IMR-90 (cell line): ENCODE data around the gene NTNG2. TPM values are rescaled to one million over a fixed set of nuclear protein-coding genes. Genes with fewer than 3 reads are reported as not detected.

Experiments
- ATAC-seq: fragments of 200-7000 bp; cut with Tn5 transposase; 2 replicates; pipeline ENCODE4 v1.9.1; 2020; ENCODE audit warnings: low read depth, mild to moderate bottlenecking, moderate library complexity
- BruUV-seq: library from RNA; stranded (reverse); fragments of 400-500 nt; replicated peaks from 2 replicates; lab custom pipeline; 2021; lab: Mats Ljungman, UMichigan
- CTCF ChIA-PET: fragments of 300-600 bp; formaldehyde crosslinking; extraction: SDS; loops from one replicate; lab custom pipeline; 2021; ENCODE audit warnings: antibody characterized with exemption; lab: Yijun Ruan, JAX
- POLR2A ChIA-PET: fragments of 300-600 bp; sonication (Branson Sonifier 250); formaldehyde crosslinking; loops from one replicate; lab custom pipeline; 2022; ENCODE audit warnings: antibody characterized with exemption; ENCODE audit not compliant: unreplicated experiment; lab: Charles Lee
- DNase-seq: peaks from one replicate; pipeline ENCODE4 v3.0.0; 2013
- H2AFZ ChIP-seq: replicated peaks from 2 replicates; pipeline ENCODE3; 2013; ENCODE audit warnings: low read length, mild to moderate bottlenecking; ENCODE audit not compliant: poor library complexity
- H2AK5ac ChIP-seq: 2 replicates; pipeline ENCODE4 v1.6.1; 2013; ENCODE audit warnings: low read depth, low read length, inconsistent platforms
- H2AK9ac ChIP-seq: replicated peaks from 2 replicates; pipeline ENCODE3; 2013; ENCODE audit warnings: mild to moderate bottlenecking, low read depth, low read length, moderate library complexity; ENCODE audit not compliant: poor library complexity
- H2BK120ac ChIP-seq: 2 replicates; pipeline ENCODE4 v1.6.1; 2013; ENCODE audit warnings: low read depth, low read length, inconsistent platforms
- H2BK15ac ChIP-seq: 3 replicates; pipeline ENCODE4 v1.6.1; 2013; ENCODE audit warnings: low read depth, low read length, inconsistent platforms
- H2BK20ac ChIP-seq: 2 replicates; pipeline ENCODE4 v1.6.1; 2013; ENCODE audit warnings: low read depth, mild to moderate bottlenecking, inconsistent platforms, low read length, moderate library complexity
- H2BK5ac ChIP-seq: 2 replicates; pipeline ENCODE4 v1.6.1; 2013; ENCODE audit warnings: mild to moderate bottlenecking, low read depth, low read length, inconsistent platforms; ENCODE audit not compliant: poor library complexity, severe bottlenecking
- H3K14ac ChIP-seq: replicated peaks from 2 replicates; pipeline ENCODE4 v1.6.1; 2013; ENCODE audit warnings: low read depth, low read length, inconsistent platforms
- H3K18ac ChIP-seq: 2 replicates; pipeline ENCODE4 v1.6.1; 2013; ENCODE audit warnings: low read depth, low read length, control low read depth
- H3K23ac ChIP-seq: 2 replicates; pipeline ENCODE4 v1.6.1; 2013; ENCODE audit warnings: low read depth, low read length, inconsistent platforms
- H3K27ac ChIP-seq: 2 replicates; pipeline ENCODE4 v1.5.1; 2013; ENCODE audit warnings: mild to moderate bottlenecking, control low read depth, low read length; ENCODE audit not compliant: insufficient read depth
- H3K27me3 ChIP-seq: 2 replicates; pipeline ENCODE4 v1.6.1; 2013; ENCODE audit warnings: low read length; ENCODE audit not compliant: control insufficient read depth, insufficient read depth
- H3K36me3 ChIP-seq: 2 replicates; pipeline ENCODE4 v1.6.1; 2013; ENCODE audit warnings: low read length, mixed read lengths; ENCODE audit not compliant: control insufficient read depth, insufficient read depth
- H3K4ac ChIP-seq: 2 replicates; pipeline ENCODE4 v1.6.1; 2013; ENCODE audit warnings: low read depth, low read length, inconsistent platforms
- H3K4me1 ChIP-seq: 2 replicates; pipeline ENCODE4 v1.6.1; 2013; ENCODE audit warnings: low read length, mixed read lengths; ENCODE audit not compliant: control insufficient read depth, insufficient read depth
- H3K4me2 ChIP-seq: 2 replicates; pipeline ENCODE4 v1.6.1; 2013; ENCODE audit warnings: low read depth, mild to moderate bottlenecking, control low read depth, low read length, moderate library complexity
- H3K4me3 ChIP-seq: 2 replicates; pipeline ENCODE4 v1.5.1; 2013; ENCODE audit warnings: low read depth, mild to moderate bottlenecking, control low read depth, low read length, moderate library complexity; ENCODE audit not compliant: insufficient read depth
- H3K56ac ChIP-seq: 2 replicates; pipeline ENCODE4 v1.6.1; 2013; ENCODE audit warnings: low read length, inconsistent platforms; ENCODE audit not compliant: insufficient read depth; ENCODE audit errors: extremely low read depth
- H3K79me1 ChIP-seq, 2 experiments: 2 replicates each; pipeline ENCODE4 v1.6.1; 2013; ENCODE audit warnings: low read length in 2 of 2, inconsistent platforms in 1 of 2, low read depth in 1 of 2
- H3K9ac ChIP-seq: 2 replicates; pipeline ENCODE4 v1.6.1; 2013; ENCODE audit warnings: low read depth, low read length, control low read depth
- H3K9me1 ChIP-seq: 2 replicates; pipeline ENCODE4 v1.6.1; 2013; ENCODE audit warnings: low read length, inconsistent platforms; ENCODE audit not compliant: insufficient read depth
- H3K9me3 ChIP-seq: 2 replicates; pipeline ENCODE4 v1.6.1; 2013; ENCODE audit warnings: low read length; ENCODE audit not compliant: control insufficient read depth, insufficient read depth
- H4K20me1 ChIP-seq: 2 replicates; pipeline ENCODE4 v1.6.1; 2013; ENCODE audit warnings: low read length, inconsistent platforms; ENCODE audit not compliant: insufficient read depth
- H4K5ac ChIP-seq: 2 replicates; pipeline ENCODE4 v1.6.1; 2013; ENCODE audit warnings: mild to moderate bottlenecking, low read depth, low read length, control low read depth
- H4K8ac ChIP-seq, 2 experiments: 2 replicates each; pipeline ENCODE4 v1.6.1; 2013; ENCODE audit warnings: low read depth in 2 of 2, low read length in 2 of 2, control low read depth in 1 of 2, inconsistent platforms in 1 of 2
- H4K91ac ChIP-seq: 2 replicates; pipeline ENCODE4 v1.6.1; 2013; ENCODE audit warnings: low read depth, low read length, inconsistent platforms; ENCODE audit not compliant: insufficient read depth
- BHLHE40 ChIP-seq: fragments of 150-350 bp; IDR thresholded peaks from 2 replicates; pipeline ENCODE4 v1.6.1; 2016; ENCODE audit warnings: mild to moderate bottlenecking, low read depth, low read length
- CEBPB ChIP-seq: IDR thresholded peaks from 2 replicates; pipeline ENCODE4 v1.6.1; 2012; ENCODE audit warnings: low read depth, low read length, improper control_type of control experiment
- CHD1 ChIP-seq: IDR thresholded peaks from 2 replicates; pipeline ENCODE4 v1.6.1; 2012; ENCODE audit warnings: low read depth, low read length, improper control_type of control experiment
- CTCF ChIP-seq: conservative IDR thresholded peaks from 2 replicates; pipeline ENCODE4 v1.5.1; 2012; ENCODE audit warnings: mild to moderate bottlenecking, low read depth, low read length, improper control_type of control experiment
- ELK1 ChIP-seq: fragments of 150-350 bp; IDR thresholded peaks from 2 replicates; pipeline ENCODE4 v1.6.1; 2016; ENCODE audit warnings: low read depth, mild to moderate bottlenecking, low read length, moderate library complexity, borderline replicate concordance
- FOS ChIP-seq: fragments of 150-350 bp; IDR thresholded peaks from 2 replicates; pipeline ENCODE4 v1.6.1; 2016; ENCODE audit warnings: low read depth, low read length
- MAFK ChIP-seq: IDR thresholded peaks from 2 replicates; pipeline ENCODE4 v1.6.1; 2012; ENCODE audit warnings: low read depth, low read length, improper control_type of control experiment
- MAZ ChIP-seq: IDR thresholded peaks from 2 replicates; pipeline ENCODE4 v1.6.1; 2012; ENCODE audit warnings: low read depth, mild to moderate bottlenecking, low read length, improper control_type of control experiment, moderate library complexity, borderline replicate concordance
- MXI1 ChIP-seq: IDR thresholded peaks from 2 replicates; pipeline ENCODE4 v1.6.1; 2012; ENCODE audit warnings: low read depth, mild to moderate bottlenecking, low read length, moderate library complexity, borderline replicate concordance
- NFE2L2 ChIP-seq: fragments of 150-350 bp; IDR thresholded peaks from 2 replicates; pipeline ENCODE4 v1.6.1; 2016; ENCODE audit warnings: low read depth, mild to moderate bottlenecking, low read length
- POLR2A ChIP-seq: IDR thresholded peaks from 2 replicates; pipeline ENCODE4 v1.6.1; 2012; ENCODE audit warnings: mild to moderate bottlenecking, low read depth, low read length
- RAD21 ChIP-seq: IDR thresholded peaks from 2 replicates; pipeline ENCODE4 v1.6.1; 2012; ENCODE audit warnings: low read length, improper control_type of control experiment
- RCOR1 ChIP-seq: IDR thresholded peaks from 2 replicates; pipeline ENCODE4 v1.6.1; 2012; ENCODE audit warnings: mild to moderate bottlenecking, low read length, improper control_type of control experiment; ENCODE audit not compliant: insufficient replicate concordance
- RFX5 ChIP-seq: IDR thresholded peaks from 2 replicates; pipeline ENCODE4 v1.8.0; 2012; ENCODE audit warnings: low read depth, mild to moderate bottlenecking, low read length, moderate library complexity
- SMC3 ChIP-seq: fragments of 150-350 bp; IDR thresholded peaks from 2 replicates; pipeline ENCODE4 v1.6.1; 2016; ENCODE audit warnings: low read depth, mild to moderate bottlenecking, antibody characterized with exemption, low read length, moderate library complexity
- USF2 ChIP-seq: fragments of 150-350 bp; IDR thresholded peaks from 2 replicates; pipeline ENCODE4 v1.6.1; 2017; ENCODE audit warnings: mild to moderate bottlenecking, antibody characterized with exemption, low read length, low read depth
- WGBS, 2 experiments: methylation state at CpG; one replicate each; pipeline versions ENCODE4 v1.1.5 to v1.1.7; 2013; ENCODE audit warnings: missing lambda C conversion rate in 2 of 2; ENCODE audit not compliant: insufficient read length in 1 of 2; ENCODE audit errors: extremely low coverage in 2 of 2; 5-methylcytosine and 5-hydroxymethylcytosine counted together
- dilution Hi-C: fragments of 300-500 bp; cut with HindIII; formaldehyde crosslinking; loops from one replicate; pipeline ENCODE4 v1.14.3; 2018; ENCODE audit warnings: low sequenced_read_pairs; ENCODE audit not compliant: unreplicated experiment
- in situ Hi-C: fragments of 300-500 bp; cut with MboI; formaldehyde crosslinking; loops from 3 replicates; pipeline ENCODE4 v1.14.3; 2019; ENCODE audit warnings: low sequenced_read_pairs, inconsistent platforms, mixed read lengths
- intact Hi-C: fragments of 100-400 bp; cut with micrococcal nuclease; formaldehyde crosslinking; loops from 2 replicates; pipeline ENCODE4 v1.10.0; 2022
- polyA plus RNA-seq, 3 experiments: library from polyadenylated mRNA; depleted of rRNA; stranded (reverse); fragments of >200 nt; gene quantifications; 2 replicates each; pipeline ENCODE4 v1.2.3, GENCODE V29; 2012; ENCODE audit warnings: low replicate concordance in 1 of 3
- total RNA-seq: library from RNA; depleted of rRNA; stranded (reverse); fragments of >200 nt; gene quantifications from 2 replicates; pipeline ENCODE4 v1.2.3, GENCODE V29; 2012

Gene NTNG2
- total and polyA plus RNA-seq, 2 of the 4 experiments (the other 2 are of a cell fraction) = 0.54 to 0.84 TPM

- in situ Hi-C loops (no loop called here), intact Hi-C loops (loop anchor here (2.0 kb wide), 1 partner anchor 19 kb away; no protein-coding TSS in a partner anchor), dilution Hi-C loops (no loop called here)
- H2BK120ac ChIP-seq = no peak overlapping the region
- H3K9me1 ChIP-seq = no peaks in the 10 kb centered on the region
- H4K8ac ChIP-seq = no peak overlapping the region
- DNase-seq (no peak), ATAC-seq (no peak)
- H4K91ac ChIP-seq = no peak overlapping the region
- WGBS, 2 experiments = 89% methylated on average over 3 of the region's 8 CpGs; no CpG with 5 or more reads in 1 of the 2 experiments
- no peak overlapping the region for H3K18ac ChIP-seq
- no peaks in the 10 kb centered on the region for H3K36me3 ChIP-seq
- no peaks in the 10 kb centered on the region for H3K79me1 ChIP-seq
- H2AFZ ChIP-seq = no peak overlapping the region
- no peaks in the 10 kb centered on the region for H3K9me3 ChIP-seq
- H3K9ac ChIP-seq = no peak overlapping the region
- no peaks in the 10 kb centered on the region for H4K20me1 ChIP-seq
- H3K4ac ChIP-seq = no peak overlapping the region
- no peaks in the 10 kb centered on the region for H3K4me1 ChIP-seq
- no peak overlapping the region for H2BK15ac ChIP-seq
- H2BK5ac ChIP-seq = no peak overlapping the region
- no peak overlapping the region for H3K23ac ChIP-seq
- peaks cover 75% of the 10 kb centered on the region for H3K27me3 ChIP-seq
- H3K4me2 ChIP-seq = no peak overlapping the region
- H2BK20ac ChIP-seq = no peak overlapping the region
- H4K5ac ChIP-seq = no peak overlapping the region
- no peak overlapping the region for H2AK5ac ChIP-seq
- H3K14ac ChIP-seq = no peak overlapping the region
- CTCF ChIA-PET = no interaction called here
- H3K27ac ChIP-seq = no peak overlapping the region
- TF ChIP-seq CTCF = no peak
- TF ChIP-seq MXI1 = no peak
- TF ChIP-seq RAD21 = no peak
- no peak for TF ChIP-seq CHD1
- TF ChIP-seq CEBPB = no peak
- TF ChIP-seq RFX5 = no peak
- TF ChIP-seq SMC3 = no peak
- TF ChIP-seq MAZ = no peak
- TF ChIP-seq NFE2L2 = no peak
- TF ChIP-seq RCOR1 = no peak
- TF ChIP-seq BHLHE40 = no peak
- no peak for TF ChIP-seq FOS
- no peak for TF ChIP-seq POLR2A
- no peak for TF ChIP-seq ELK1
- no peak for TF ChIP-seq MAFK
- no peak for TF ChIP-seq USF2
- no peak overlapping the region for H3K4me3 ChIP-seq
- no peak overlapping the region for H2AK9ac ChIP-seq
- POLR2A ChIA-PET = no interaction called here
- BruUV-seq = no TSS peak
- H3K56ac ChIP-seq = no peak overlapping the region
Measured at GRCh38 chr9:132147839-132148238, 14.0 kb upstream of the NTNG2 start.
